Natural killer cell treated with Interleukin-12 subunit alpha and Interleukin-12 subunit beta and Interleukin-15 and Interleukin-18, amount 100 ng/mL, for 72 hours (primary cell): ENCODE data around the gene PALLD. TPM values are rescaled to one million over a fixed set of nuclear protein-coding genes. Genes with fewer than 3 reads are reported as not detected.
A peak's percentile ranks its signal among the peaks of the same experiment; 100 is the strongest.
"Not testable (repeated sequence)": the region's sequence is repeated elsewhere in the genome, so short reads cannot be mapped to it uniquely, and the experiment has no call there.

ENCODE experiments used
- ATAC-seq, 2 donors: fragments of 150-1000 bp; cut with Tn5 transposase in 1 of 2; sonication (Bioruptor Pico), chemical (Tn5 transposase) in 1 of 2; 2 replicates each; pipeline ENCODE4 v1.10.0; 2021
- DNase-seq: peaks from one replicate; pipeline ENCODE4 v3.0.0; 2022; ENCODE audit warnings: low spot score
- H3K27ac Mint-ChIP-seq, 2 donors: 1 replicate in 1 of 2; 2 replicates in 1 of 2; pipeline ENCODE4 v1.8.0; 2022; ENCODE audit warnings: mixed read lengths in 2 of 2, mild to moderate bottlenecking in 1 of 2, moderate library complexity in 1 of 2
- H3K27me3 Mint-ChIP-seq, 2 donors: 1 replicate in 1 of 2; 2 replicates in 1 of 2; pipeline ENCODE4 v1.8.0; 2022; ENCODE audit warnings: mixed read lengths in 2 of 2
- H3K36me3 Mint-ChIP-seq: one replicate; pipeline ENCODE4 v1.8.0; 2022; ENCODE audit warnings: mixed read lengths
- H3K4me1 Mint-ChIP-seq, 2 donors: 1 replicate in 1 of 2; 2 replicates in 1 of 2; pipeline ENCODE4 v1.8.0; 2022; ENCODE audit warnings: low read depth in 2 of 2, mixed read lengths in 2 of 2, mild to moderate bottlenecking in 1 of 2
- H3K4me3 Mint-ChIP-seq: one replicate; pipeline ENCODE4 v1.8.0; 2022; ENCODE audit warnings: mixed read lengths
- H3K9me3 Mint-ChIP-seq: 2 replicates; pipeline ENCODE4 v1.8.0; 2022; ENCODE audit warnings: mixed read lengths
- total RNA-seq, 2 donors: library from RNA; stranded (reverse); gene quantifications; one replicate each; pipeline ENCODE4 v1.2.3, GENCODE V29; 2022

PALLD gene
- 10 to 100 TPM in 1 of 2 donors, under 1 TPM in 1; 0.52 to 11.0 TPM for total RNA-seq

DNA sequence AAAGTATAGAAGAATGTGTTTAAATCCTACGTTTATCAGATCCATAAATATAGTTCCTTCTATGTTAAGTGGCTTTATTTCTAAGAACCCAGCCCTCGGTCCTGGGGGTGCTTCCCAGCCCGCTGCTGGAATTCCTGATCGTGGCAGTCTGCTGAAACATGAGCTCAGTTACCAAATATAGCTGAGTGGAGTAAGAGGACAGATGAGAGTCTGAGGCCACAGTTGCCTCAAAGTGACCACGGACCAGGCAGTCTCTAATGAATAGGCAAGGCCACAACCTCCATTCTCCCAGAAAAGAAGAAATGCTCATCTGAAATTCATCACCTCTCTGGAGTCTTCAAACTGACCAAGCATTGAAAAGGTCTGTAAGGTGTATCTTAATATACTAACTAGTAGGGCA lies at the start of gene PALLD:
PALLD (plus strand) TSS at position 219 of the 400 bp plus-strand sequence.
- Mint-ChIP-seq H3K4me1 (no peaks in the 10 kb centered on the region), H3K36me3 (no peaks in the 10 kb centered on the region), H3K27ac (no peak within 1 kb of the TSS), H3K9me3 (no peaks in the 10 kb centered on the region), H3K4me3 (no peak within 1 kb of the TSS), H3K27me3 (peaks cover 16 to 21% of the 10 kb centered on the region in 2 donors)
- no peak for DNase-seq
- no peak for ATAC-seq

DNA sequence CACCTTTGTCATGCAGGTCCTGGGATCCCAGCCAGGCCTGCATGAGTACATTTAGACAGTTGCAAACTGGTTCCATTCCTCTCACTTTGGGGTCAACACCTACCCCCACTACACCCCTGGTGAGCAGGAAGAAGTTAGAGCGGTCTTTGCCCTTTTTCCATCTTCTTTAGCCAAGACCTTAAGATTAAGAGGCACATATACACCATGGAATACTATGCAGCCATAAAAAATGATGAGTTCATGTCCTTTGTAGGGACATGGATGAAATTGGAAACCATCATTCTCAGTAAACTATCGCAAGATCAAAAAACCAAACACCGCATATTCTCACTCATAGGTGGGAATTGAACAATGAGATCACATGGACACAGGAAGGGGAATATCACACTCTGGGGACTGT lies 47.8 kb upstream of the PALLD start:
- not testable (repeated sequence) for DNase-seq, ATAC-seq, H3K27ac Mint-ChIP-seq, H3K4me3 Mint-ChIP-seq, H3K9me3 Mint-ChIP-seq, H3K27me3 Mint-ChIP-seq
- Mint-ChIP-seq H3K4me1 (peaks cover 24 to 25% of the 10 kb centered on the region in 2 donors), H3K36me3 (peaks cover 24% of the 10 kb centered on the region)

DNA sequence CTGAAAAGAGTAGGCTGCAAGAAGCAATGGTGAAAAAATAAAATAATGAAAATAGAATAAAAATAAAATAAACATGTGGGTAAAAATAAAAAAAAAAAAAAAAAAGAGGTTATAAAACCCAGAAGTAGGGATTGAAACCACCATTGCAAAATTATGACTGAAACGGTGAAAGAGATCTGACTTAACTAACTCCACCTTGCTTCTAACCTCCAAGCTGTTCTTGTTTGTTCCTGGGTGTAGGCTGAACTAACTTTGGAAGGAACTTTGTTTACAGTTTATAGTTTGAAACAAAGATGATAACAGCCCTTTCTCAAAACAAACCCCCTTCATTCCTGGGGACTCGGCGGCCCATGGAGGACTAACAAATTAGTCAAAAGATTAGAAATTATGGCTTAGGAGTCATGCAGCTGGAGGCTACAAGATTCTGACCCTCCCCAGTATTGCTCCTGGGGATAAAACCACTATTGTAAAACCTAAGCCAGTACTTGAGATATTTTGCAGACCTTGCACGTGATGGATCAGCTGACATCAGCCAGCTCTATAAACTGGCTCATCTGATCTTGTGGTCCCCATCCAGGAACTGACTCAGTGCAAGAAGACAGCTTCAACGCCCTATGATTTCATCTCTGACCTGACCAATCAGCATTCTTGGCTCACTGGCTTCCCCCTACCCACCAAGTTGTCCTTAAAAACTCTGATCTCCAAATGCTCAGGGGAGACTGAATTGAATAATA lies 47.0 kb upstream of the PALLD start:
- peak overlapping the region; percentile 62 to 78 for H3K27ac Mint-ChIP-seq
- H3K9me3 Mint-ChIP-seq = peaks cover 3% of the 10 kb centered on the region
- DNase-seq (no peak), ATAC-seq (peak; percentile 32 to 56)
- peaks cover 24 to 25% of the 10 kb centered on the region in 2 donors for H3K4me1 Mint-ChIP-seq
- H3K36me3 Mint-ChIP-seq = peaks cover 24% of the 10 kb centered on the region
- peak overlapping the region; percentile 7 for H3K4me3 Mint-ChIP-seq
- no peaks in the 10 kb centered on the region for H3K27me3 Mint-ChIP-seq

DNA sequence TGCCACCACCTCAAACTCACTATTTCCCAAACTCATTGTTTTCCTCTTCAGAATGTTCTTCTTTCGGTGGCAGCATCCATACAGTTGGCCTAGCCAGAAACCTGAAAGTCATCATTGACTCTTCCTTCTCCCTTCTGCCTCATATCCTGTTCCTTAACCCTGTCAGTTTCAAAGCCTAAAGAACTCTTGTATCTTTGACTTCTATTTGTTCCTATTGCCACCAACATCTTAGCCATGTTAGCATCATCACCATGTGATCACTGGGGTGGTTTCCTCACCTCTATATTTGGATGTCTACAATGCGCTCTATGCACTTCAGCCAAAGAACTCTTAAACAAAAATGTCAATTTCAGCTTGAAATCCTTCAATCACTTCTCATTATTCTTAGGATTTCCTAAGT lies 45.5 kb upstream of the PALLD start:
- Mint-ChIP-seq H3K9me3 (peaks cover 3% of the 10 kb centered on the region), H3K36me3 (peaks cover 24% of the 10 kb centered on the region), H3K27me3 (no peaks in the 10 kb centered on the region), H3K4me1 (peaks cover 24 to 25% of the 10 kb centered on the region in 2 donors), H3K27ac (peak overlapping the region; percentile 74 to 78), H3K4me3 (peak overlapping the region; percentile 33)
- DNase-seq (no peak), ATAC-seq (peak; percentile 48 to 61)

DNA sequence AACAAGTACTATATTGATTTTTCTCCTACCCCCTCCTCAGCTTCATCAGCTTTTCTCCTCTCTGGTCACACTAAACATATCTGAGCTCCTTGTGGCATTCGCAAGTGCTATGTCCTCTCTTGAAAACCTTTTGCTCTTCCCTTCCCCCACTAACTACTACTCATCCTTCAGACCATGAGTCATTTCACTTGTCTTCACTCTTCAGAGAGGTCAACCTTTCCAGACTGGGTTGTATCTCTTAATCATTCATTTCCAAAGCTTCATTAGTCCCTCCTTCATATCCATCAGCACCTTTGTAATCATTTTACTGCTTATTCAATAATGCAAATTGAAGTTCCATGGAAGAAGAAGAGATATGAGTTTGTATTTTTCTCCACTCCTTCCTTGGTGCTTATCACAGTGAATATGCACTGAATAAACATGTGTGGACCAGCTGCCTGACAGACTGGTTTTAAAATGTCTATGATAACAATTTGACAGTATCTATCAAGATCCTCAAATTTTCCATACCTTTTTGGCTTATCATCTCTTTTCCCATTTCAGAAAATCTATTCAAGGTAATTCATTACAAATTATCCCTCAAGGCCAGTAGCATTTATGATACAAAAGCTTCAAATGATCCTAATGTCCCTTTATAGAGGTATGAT lies 45.0 kb upstream of the PALLD start:
- ATAC-seq (peak; percentile 79 to 89), DNase-seq (no peak)
- Mint-ChIP-seq H3K27ac (peak overlapping the region; percentile 74 to 78), H3K4me3 (peak overlapping the region; percentile 33), H3K9me3 (peaks cover 3% of the 10 kb centered on the region), H3K4me1 (peaks cover 24 to 25% of the 10 kb centered on the region in 2 donors), H3K27me3 (no peaks in the 10 kb centered on the region), H3K36me3 (peaks cover 24% of the 10 kb centered on the region)

DNA sequence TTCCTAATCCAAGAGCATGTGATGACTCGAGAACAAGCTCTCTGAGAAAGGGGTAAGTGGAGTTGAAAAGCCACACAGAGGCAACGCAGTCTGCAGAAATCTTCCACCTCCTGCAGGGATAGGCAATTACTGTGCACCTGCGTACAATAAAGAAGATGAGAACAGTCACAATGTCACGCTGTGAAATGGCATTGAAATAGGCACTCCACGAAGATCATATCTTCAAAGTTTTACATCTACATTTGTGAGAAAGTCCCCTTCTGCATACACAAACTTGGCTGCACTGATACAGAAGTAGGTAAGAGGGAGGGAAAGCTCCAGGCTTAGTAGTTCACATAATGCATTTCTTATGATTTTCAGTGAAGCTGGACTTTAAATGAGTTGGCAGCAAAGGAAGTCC lies 43.7 kb upstream of the PALLD start:
- Mint-ChIP-seq H3K27me3 (no peaks in the 10 kb centered on the region), H3K4me3 (no peak overlapping the region), H3K9me3 (peaks cover 3% of the 10 kb centered on the region), H3K36me3 (peaks cover 24% of the 10 kb centered on the region), H3K27ac (no peak overlapping the region), H3K4me1 (peaks cover 24 to 25% of the 10 kb centered on the region in 2 donors)
- ATAC-seq (no peak), DNase-seq (no peak)

DNA sequence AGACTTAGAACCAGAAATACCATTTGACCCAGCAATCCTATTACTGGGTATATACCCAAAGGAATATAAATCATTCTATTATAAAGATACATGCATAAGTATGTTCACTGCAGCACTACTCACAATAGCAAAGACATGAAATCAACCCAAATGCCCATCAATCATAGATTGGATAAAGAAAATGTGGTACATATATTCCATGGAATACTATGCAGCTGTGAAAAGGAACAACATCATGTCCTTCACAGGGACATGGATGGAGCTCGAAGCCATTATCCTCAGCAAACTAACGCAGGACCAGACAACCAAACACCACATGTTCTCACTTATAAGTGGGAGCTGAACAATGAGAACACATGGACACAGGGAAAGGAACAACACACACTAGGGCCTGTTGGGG lies 38.6 kb upstream of the PALLD start:
- not testable (repeated sequence) for DNase-seq, H3K36me3 Mint-ChIP-seq, H3K9me3 Mint-ChIP-seq, H3K4me1 Mint-ChIP-seq, H3K27me3 Mint-ChIP-seq, H3K27ac Mint-ChIP-seq, ATAC-seq, H3K4me3 Mint-ChIP-seq

DNA sequence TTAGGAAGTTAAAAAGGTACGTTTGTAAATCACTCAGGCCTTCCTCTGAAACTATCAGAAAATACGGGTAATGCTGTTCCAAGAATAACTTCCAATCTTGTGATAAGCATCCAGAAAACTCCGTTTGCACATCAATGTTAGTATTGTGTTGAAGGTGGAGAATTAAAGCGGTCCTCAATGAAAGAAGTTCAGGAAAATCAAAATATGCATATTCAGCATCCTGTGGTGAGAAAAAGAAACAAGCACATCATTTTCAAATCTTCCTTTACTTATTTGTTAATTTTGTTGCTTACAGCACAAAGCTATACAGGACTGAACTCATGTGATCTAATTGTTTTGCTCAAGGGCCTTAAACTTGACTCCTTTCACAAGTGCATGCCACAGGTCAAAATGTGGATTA lies 35.0 kb upstream of the PALLD start:
- H3K36me3 Mint-ChIP-seq = no peaks in the 10 kb centered on the region
- H3K4me1 Mint-ChIP-seq = peaks cover 0 to 2% of the 10 kb centered on the region in 2 donors
- no peak for ATAC-seq
- H3K27ac Mint-ChIP-seq = no peak overlapping the region
- no peak for DNase-seq
- H3K27me3 Mint-ChIP-seq = no peaks in the 10 kb centered on the region
- H3K4me3 Mint-ChIP-seq = no peak overlapping the region
- no peaks in the 10 kb centered on the region for H3K9me3 Mint-ChIP-seq

DNA sequence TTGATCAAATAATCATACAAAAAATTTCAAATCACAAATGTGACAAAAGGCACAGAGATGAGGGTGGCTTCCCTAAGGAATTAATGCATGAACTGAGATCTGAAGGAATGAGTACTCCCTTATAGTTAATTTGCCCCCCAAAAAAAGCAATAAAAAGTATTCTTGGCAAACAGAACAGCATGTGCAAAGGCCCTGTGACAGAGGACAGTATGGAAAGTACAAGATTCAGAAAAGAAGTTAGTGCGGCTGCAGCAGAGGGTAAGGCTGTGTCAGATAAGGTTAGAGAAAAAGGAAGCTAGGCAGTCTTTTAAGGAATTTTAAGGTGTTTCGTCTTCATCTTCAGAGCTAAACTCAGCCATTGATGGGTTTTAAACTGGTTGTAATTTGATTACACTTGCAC lies 23.9 kb upstream of the PALLD start:
- Mint-ChIP-seq H3K27ac (no peak overlapping the region), H3K36me3 (peaks cover 13% of the 10 kb centered on the region), H3K9me3 (no peaks in the 10 kb centered on the region), H3K4me1 (peaks cover 18 to 24% of the 10 kb centered on the region in 2 donors), H3K27me3 (no peaks in the 10 kb centered on the region), H3K4me3 (no peak overlapping the region)
- DNase-seq (no peak), ATAC-seq (no peak)

DNA sequence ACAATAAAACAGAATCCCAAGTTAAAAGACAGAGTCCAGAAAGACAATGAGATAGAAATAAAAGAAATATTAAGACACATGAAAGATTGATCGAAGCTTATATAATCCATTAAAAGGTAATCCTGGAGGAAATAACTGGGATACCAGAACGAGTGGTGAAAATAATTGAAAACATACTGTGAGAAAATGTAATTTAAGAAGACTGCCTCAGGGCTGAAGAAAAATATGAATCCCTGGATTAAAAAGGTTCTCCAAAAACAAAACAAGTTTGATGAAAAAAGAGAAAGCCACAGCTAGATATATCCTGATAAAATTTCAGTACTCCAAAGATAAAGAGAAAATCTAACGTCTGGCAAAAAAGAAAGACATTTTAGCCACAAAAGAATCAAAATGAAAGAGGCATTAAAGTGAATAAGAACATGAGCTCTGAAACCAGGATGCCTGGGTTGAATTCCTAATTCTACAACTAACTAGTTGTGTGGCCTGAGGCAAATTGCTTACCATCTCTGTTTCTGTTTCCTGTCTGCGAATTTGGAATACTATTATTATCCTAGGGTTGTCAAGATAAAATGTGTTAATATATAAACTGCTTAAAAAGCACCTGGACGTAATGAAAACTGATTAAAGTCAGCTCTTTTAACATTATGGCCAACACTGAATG lies 22.1 kb upstream of the PALLD start:
- Mint-ChIP-seq H3K27me3 (no peaks in the 10 kb centered on the region), H3K4me1 (peaks cover 30 to 33% of the 10 kb centered on the region in 2 donors), H3K36me3 (peaks cover 11% of the 10 kb centered on the region), H3K4me3 (no peak overlapping the region), H3K9me3 (no peaks in the 10 kb centered on the region), H3K27ac (peak overlapping the region in 1 of 2 donors; percentile 37)
- ATAC-seq (no peak), DNase-seq (no peak)

DNA sequence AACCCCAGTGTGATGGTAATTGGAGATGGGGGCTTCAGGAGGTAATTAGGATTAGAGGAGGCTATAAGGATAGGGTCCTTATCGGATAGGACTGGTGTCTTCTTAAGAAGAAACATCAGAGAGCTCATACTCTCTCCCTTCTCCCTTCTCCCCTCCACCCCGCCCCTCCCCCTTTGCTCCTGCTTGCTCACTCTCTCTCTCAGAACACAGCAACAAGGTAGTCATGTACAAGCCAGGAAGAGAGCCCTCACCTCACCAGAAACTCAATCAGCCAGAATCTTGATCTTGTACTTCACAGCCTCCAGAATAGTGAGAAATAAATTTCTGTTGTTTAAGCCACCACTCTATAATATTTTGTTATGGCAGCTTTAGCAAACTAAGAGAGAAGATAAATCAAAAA lies 21.1 kb upstream of the PALLD start:
- DNase-seq (no peak), ATAC-seq (no peak)
- Mint-ChIP-seq H3K36me3 (peaks cover 3% of the 10 kb centered on the region), H3K27ac (no peak overlapping the region), H3K4me3 (no peak overlapping the region), H3K9me3 (no peaks in the 10 kb centered on the region), H3K4me1 (peaks cover 34 to 40% of the 10 kb centered on the region in 2 donors), H3K27me3 (no peaks in the 10 kb centered on the region)

DNA sequence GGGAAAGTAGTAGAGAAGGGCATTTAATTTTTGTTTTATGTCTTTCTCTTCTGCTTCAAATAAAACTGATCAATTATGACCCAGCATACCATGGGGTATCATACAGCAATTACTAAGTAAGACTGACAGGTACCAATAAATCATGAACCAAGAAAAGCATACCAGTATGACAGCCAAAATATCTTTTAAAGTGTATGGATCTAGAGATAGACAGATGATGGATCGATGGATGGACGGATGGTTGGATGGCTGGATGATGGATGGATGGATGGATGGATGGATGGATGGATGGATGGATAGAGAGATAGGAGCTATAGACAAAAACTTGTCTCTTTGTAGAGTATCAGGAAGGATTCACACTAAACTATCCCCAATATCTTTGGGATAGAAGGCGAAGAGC lies 18.0 kb upstream of the PALLD start:
- Mint-ChIP-seq H3K9me3 (peaks cover 4% of the 10 kb centered on the region), H3K27me3 (no peaks in the 10 kb centered on the region), H3K36me3 (peaks cover 6% of the 10 kb centered on the region), H3K27ac (peak overlapping the region; percentile 95 to 98), H3K4me1 (peaks cover 42 to 50% of the 10 kb centered on the region in 2 donors), H3K4me3 (peak overlapping the region; percentile 81)
- no peak for ATAC-seq
- DNase-seq = no peak

DNA sequence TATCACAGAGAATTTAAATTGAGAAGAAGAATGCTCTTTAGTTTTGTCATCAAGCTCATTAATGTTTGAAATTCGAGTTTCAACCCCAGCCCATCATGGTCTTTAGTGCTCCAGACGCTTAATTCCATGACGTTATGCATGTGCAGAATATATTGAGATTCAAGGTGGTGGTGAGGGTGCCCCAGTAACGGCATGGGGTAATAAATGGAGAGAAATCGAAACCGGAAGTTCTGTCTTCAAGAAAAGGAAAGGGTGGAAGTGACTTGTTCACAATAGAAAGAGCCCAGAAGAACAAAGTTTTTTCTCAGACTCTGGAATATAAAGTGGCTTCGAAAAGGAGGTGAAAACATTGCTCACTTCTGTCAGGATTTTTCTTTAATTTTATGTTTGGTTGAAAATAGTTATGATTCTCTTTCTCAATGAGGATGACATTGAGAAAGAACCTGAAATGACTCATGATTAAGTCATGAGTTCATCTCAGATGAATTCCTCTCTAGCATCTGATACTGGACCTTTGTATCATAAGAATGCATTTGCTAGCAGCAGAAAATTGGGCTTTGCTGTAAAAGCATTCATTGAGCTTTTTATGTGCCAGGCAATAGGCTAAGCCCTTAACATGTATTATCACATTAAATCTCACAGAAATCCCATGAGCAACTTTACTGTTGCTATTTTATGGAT lies 15.8 kb upstream of the PALLD start:
- Mint-ChIP-seq H3K36me3 (peaks cover 6% of the 10 kb centered on the region), H3K27ac (peak overlapping the region; percentile 95 to 98), H3K27me3 (peaks cover 8 to 16% of the 10 kb centered on the region in 2 donors), H3K9me3 (peaks cover 4% of the 10 kb centered on the region), H3K4me3 (peak overlapping the region; percentile 91), H3K4me1 (peaks cover 37 to 40% of the 10 kb centered on the region in 2 donors)
- DNase-seq (peak; percentile 71), ATAC-seq (peak; percentile 76 to 79)
